Natural killer cell (primary cell): ENCODE results near the gene VPS37D. TPM values are rescaled to one million over a fixed set of nuclear protein-coding genes. Genes with fewer than 3 reads are reported as not detected.
A peak's percentile ranks its signal among the peaks of the same experiment; 100 is the strongest.

ENCODE experiments used
- ATAC-seq, 3 donors: fragments of 150-1000 bp in 2 of 3; fragments of 200-7000 bp in 1 of 3; cut with Tn5 transposase; 1 replicate in 1 of 3; 2 replicates in 2 of 3; pipeline ENCODE4 v1.10.0; 2021; ENCODE audit warnings: mild to moderate bottlenecking in 2 of 3, moderate library complexity in 2 of 3
- DNase-seq, 2 donors: peaks; one replicate each; pipeline versions ENCODE4 v3.0.0 to v3.0.0-alpha.2; 2013 to 2021; ENCODE audit warnings: mixed read lengths in 1 of 2
- H3K27ac ChIP-seq: one replicate; pipeline ENCODE4 v1.5.1; 2013; ENCODE audit warnings: mild to moderate bottlenecking, low read length
- H3K27me3 ChIP-seq: one replicate; pipeline ENCODE4 v1.6.1; 2013; ENCODE audit warnings: low read length; ENCODE audit not compliant: control insufficient read depth, insufficient read depth
- H3K36me3 ChIP-seq: one replicate; pipeline ENCODE4 v1.6.1; 2013; ENCODE audit warnings: low read length; ENCODE audit not compliant: control insufficient read depth, insufficient read depth
- H3K4me1 ChIP-seq: one replicate; pipeline ENCODE4 v1.6.1; 2013; ENCODE audit warnings: low read length; ENCODE audit not compliant: control insufficient read depth, insufficient read depth
- H3K4me3 ChIP-seq: one replicate; pipeline ENCODE4 v1.5.1; 2013; ENCODE audit warnings: low read length
- H3K9me3 ChIP-seq: one replicate; pipeline ENCODE4 v1.6.1; 2013; ENCODE audit warnings: low read length; ENCODE audit not compliant: control insufficient read depth, insufficient read depth
- H3K27ac Mint-ChIP-seq, 2 donors: one replicate each; pipeline ENCODE4 v1.8.0; 2022; ENCODE audit warnings: mild to moderate bottlenecking in 2 of 2, mixed read lengths in 2 of 2, moderate library complexity in 1 of 2
- H3K27me3 Mint-ChIP-seq, 2 donors: one replicate each; pipeline ENCODE4 v1.8.0; 2022; ENCODE audit warnings: low read depth in 2 of 2, mixed read lengths in 2 of 2
- H3K36me3 Mint-ChIP-seq: one replicate; pipeline ENCODE4 v1.8.0; 2022; ENCODE audit warnings: mixed read lengths
- H3K4me1 Mint-ChIP-seq, 2 donors: one replicate each; pipeline ENCODE4 v1.8.0; 2022; ENCODE audit warnings: mixed read lengths in 2 of 2
- H3K4me3 Mint-ChIP-seq: one replicate; pipeline ENCODE4 v1.8.0; 2022; ENCODE audit warnings: mild to moderate bottlenecking, moderate library complexity, mixed read lengths
- H3K9me3 Mint-ChIP-seq, 2 donors: one replicate each; pipeline ENCODE4 v1.8.0; 2022; ENCODE audit warnings: mixed read lengths in 2 of 2
- WGBS: methylation state at CpG from one replicate; pipeline ENCODE4 v1.1.7; 2013; ENCODE audit warnings: missing lambda C conversion rate; ENCODE audit not compliant: insufficient coverage; 5-methylcytosine and 5-hydroxymethylcytosine counted together
- intact Hi-C: fragments of 100-400 bp; cut with micrococcal nuclease; formaldehyde crosslinking; loops from one replicate; pipeline ENCODE4 v1.14.2; 2022
- total RNA-seq, 4 donors: library from RNA; stranded (reverse); fragments of 120-200 nt in 1 of 4; gene quantifications; one replicate each; pipeline versions ENCODE4 v1.2.3 to v1.2.4, GENCODE V29; 2013 to 2022
- TF ChIP-seq, protein P1 (sequence below): fragments of 200-600 bp; IDR thresholded peaks from one replicate; pipeline ENCODE4 v1.8.0; 2022; ENCODE audit warnings: antibody characterized with exemption

Gene VPS37D
- total RNA-seq, 3 donors from 2014 or later (not counting 1 experiment from before 2014, with no cell fraction given) = 0.40 to 0.83 (median 0.48) TPM

DNA sequence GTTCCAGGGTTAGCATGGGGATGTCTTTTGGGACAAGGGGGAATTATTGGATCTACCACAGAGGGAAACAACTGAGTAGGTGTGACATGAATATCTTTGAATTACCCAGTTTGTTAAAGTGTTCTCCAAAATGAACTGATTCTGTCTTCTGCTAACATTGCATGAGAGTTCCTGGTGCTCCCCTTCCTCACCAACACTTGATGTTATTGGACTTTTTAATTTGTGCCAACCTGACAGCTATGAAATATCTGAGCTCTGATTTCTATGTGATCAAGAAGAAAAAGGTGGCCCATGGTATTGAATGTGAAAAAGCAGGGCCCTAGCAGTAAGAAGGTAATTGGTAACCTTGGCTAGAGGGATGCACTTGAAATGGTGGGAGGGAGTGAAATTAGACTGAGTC is 4.6 kb upstream of the VPS37D start:
- no peaks in the 10 kb centered on the region for H3K36me3 ChIP-seq
- no peak overlapping the region for H3K4me3 ChIP-seq
- no peak for ATAC-seq
- intact Hi-C loops = no loop called here
- H3K27me3 ChIP-seq = peaks cover 8% of the 10 kb centered on the region
- peaks cover 4% of the 10 kb centered on the region for H3K4me1 ChIP-seq
- TF ChIP-seq, protein P1, sequence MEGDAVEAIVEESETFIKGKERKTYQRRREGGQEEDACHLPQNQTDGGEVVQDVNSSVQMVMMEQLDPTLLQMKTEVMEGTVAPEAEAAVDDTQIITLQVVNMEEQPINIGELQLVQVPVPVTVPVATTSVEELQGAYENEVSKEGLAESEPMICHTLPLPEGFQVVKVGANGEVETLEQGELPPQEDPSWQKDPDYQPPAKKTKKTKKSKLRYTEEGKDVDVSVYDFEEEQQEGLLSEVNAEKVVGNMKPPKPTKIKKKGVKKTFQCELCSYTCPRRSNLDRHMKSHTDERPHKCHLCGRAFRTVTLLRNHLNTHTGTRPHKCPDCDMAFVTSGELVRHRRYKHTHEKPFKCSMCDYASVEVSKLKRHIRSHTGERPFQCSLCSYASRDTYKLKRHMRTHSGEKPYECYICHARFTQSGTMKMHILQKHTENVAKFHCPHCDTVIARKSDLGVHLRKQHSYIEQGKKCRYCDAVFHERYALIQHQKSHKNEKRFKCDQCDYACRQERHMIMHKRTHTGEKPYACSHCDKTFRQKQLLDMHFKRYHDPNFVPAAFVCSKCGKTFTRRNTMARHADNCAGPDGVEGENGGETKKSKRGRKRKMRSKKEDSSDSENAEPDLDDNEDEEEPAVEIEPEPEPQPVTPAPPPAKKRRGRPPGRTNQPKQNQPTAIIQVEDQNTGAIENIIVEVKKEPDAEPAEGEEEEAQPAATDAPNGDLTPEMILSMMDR = no peak
- Mint-ChIP-seq H3K27me3 (peaks cover 26 to 35% of the 10 kb centered on the region in 2 donors), H3K4me3 (no peak overlapping the region), H3K4me1 (peaks cover 0 to 4% of the 10 kb centered on the region in 2 donors), H3K36me3 (no peaks in the 10 kb centered on the region), H3K9me3 (peaks cover 0 to 4% of the 10 kb centered on the region in 2 donors), H3K27ac (no peak overlapping the region)
- H3K9me3 ChIP-seq = peaks cover 4% of the 10 kb centered on the region
- DNase-seq = no peak
- no peak overlapping the region for H3K27ac ChIP-seq

DNA sequence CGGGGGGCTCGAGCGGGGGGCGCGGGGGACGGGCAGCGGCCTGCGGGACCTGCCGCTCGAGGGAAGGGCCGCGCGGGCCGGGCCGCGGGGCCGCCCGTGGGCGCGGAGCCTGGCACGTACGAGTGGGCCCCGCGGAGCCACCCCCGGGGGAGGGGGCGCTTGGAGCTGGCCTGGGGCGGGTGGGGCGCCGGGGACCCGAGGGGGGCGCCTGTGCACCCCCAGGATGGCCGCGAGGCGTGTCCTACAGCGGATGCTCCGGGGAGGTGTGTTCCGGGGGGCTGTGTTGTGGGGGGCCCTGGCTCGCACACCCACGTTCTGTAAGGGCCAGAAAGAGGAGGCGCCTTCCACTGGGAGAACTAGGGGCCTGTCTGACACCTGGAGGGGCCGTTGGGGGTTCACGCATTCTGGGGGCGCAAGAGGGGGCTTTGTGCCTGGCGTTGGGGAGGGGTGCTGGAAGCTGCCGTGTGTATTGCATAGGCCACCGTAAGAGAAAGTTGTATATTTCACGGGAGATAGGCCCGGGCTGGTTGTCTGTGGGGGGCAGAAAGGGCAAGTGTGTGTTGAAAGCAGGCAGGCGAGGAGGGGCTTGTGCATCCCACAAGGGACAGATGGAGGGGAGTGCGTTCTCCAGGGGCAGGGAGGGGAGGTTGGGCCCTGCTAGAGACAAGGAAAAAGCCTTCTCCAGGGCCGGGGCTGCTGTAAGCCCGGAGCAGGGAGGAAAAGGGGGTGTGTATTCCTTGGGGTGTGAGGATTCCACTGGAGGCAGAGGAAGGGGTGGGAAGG is 663 bp downstream of the VPS37D start:
- Mint-ChIP-seq H3K27me3 (peaks cover 21 to 31% of the 10 kb centered on the region in 2 donors), H3K27ac (peak overlapping the region in 1 of 2 donors; percentile 13), H3K4me1 (peaks cover 0 to 10% of the 10 kb centered on the region in 2 donors), H3K9me3 (peaks cover 0 to under 1% of the 10 kb centered on the region in 2 donors), H3K4me3 (peak overlapping the region; percentile 63), H3K36me3 (no peaks in the 10 kb centered on the region)
- Histone ChIP-seq H3K36me3 (no peaks in the 10 kb centered on the region), H3K27me3 (peaks cover 22% of the 10 kb centered on the region), H3K9me3 (no peaks in the 10 kb centered on the region), H3K4me3 (no peak overlapping the region), H3K4me1 (peaks cover 10% of the 10 kb centered on the region), H3K27ac (no peak overlapping the region)
- 4% methylated on average over 52 of the region's 52 CpGs for WGBS
- TF ChIP-seq, protein P1 = no peak
- ATAC-seq (no peak), DNase-seq (peak in 1 of 2 donors; percentile 26)
- intact Hi-C loops = loop anchor here (5.0 kb wide), 2 partner anchors 61 to 69 kb away; partner anchors contain the start of gene ABHD11

DNA sequence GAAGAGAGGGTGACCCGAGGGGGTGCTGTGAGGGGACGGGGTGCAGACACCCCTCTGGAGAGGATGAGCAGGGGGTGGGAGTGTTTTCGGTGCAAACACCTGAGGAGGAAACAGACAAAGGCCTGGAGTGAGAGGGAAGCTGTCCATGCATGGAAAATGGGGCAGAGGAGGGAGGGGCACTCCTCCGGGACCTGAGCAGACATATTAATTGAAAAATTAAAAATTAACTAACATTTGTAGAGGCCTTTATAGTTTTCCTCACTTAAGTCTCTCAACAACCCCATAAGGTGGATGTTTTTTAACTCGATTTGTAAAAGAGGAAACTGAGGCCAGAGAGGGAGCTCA is 1.2 kb downstream of the VPS37D start:
- no peaks in the 10 kb centered on the region for H3K36me3 ChIP-seq
- no peak overlapping the region for H3K4me3 ChIP-seq
- peak overlapping the region; percentile 63 for H3K4me3 Mint-ChIP-seq
- 32% methylated on average over 4 of the region's 5 CpGs for WGBS
- ATAC-seq (no peak), DNase-seq (no peak)
- H3K36me3 Mint-ChIP-seq = no peaks in the 10 kb centered on the region
- H3K4me1 ChIP-seq = peaks cover 10% of the 10 kb centered on the region
- peak overlapping the region in 1 of 2 donors; percentile 13 for H3K27ac Mint-ChIP-seq
- H3K9me3 ChIP-seq = no peaks in the 10 kb centered on the region
- intact Hi-C loops = loop anchor here (5.0 kb wide), 2 partner anchors 62 to 68 kb away; partner anchors contain the start of gene ABHD11
- H3K9me3 Mint-ChIP-seq = no peaks in the 10 kb centered on the region
- TF ChIP-seq, protein P1 = no peak
- peaks cover 0 to 10% of the 10 kb centered on the region in 2 donors for H3K4me1 Mint-ChIP-seq
- peaks cover 17% of the 10 kb centered on the region for H3K27me3 ChIP-seq
- peaks cover 15 to 27% of the 10 kb centered on the region in 2 donors for H3K27me3 Mint-ChIP-seq
- H3K27ac ChIP-seq = no peak overlapping the region
